Trophoblast cell (in vitro differentiated cells and primary cell): ENCODE results near the gene SPTSSB.
A peak's percentile ranks its signal among the peaks of the same experiment; 100 is the strongest.

Experiments used
- DNase-seq, 2 donors: peaks; one replicate each; pipeline ENCODE4 v3.0.0-alpha.2; 2016
- H2AFZ ChIP-seq: 2 replicates; pipeline ENCODE4 v1.6.1; 2013; ENCODE audit warnings: low read length, moderate library complexity, mild to moderate bottlenecking; ENCODE audit not compliant: insufficient read depth, poor library complexity
- H2AK5ac ChIP-seq: 2 replicates; pipeline ENCODE4 v1.6.1; 2013; ENCODE audit warnings: mild to moderate bottlenecking, low read length
- H2BK120ac ChIP-seq: 2 replicates; pipeline ENCODE4 v1.6.1; 2013; ENCODE audit warnings: low read length, mild to moderate bottlenecking, moderate library complexity; ENCODE audit not compliant: insufficient read depth, poor library complexity
- H2BK12ac ChIP-seq: 2 replicates; pipeline ENCODE4 v1.6.1; 2013; ENCODE audit warnings: mild to moderate bottlenecking, low read length, moderate library complexity
- H2BK5ac ChIP-seq: 2 replicates; pipeline ENCODE4 v1.6.1; 2013; ENCODE audit warnings: low read length, low read depth, moderate library complexity, mild to moderate bottlenecking; ENCODE audit not compliant: poor library complexity
- H3K14ac ChIP-seq: 2 replicates; pipeline ENCODE4 v1.6.1; 2013; ENCODE audit warnings: mild to moderate bottlenecking, low read length
- H3K18ac ChIP-seq: 2 replicates; pipeline ENCODE4 v1.6.1; 2013; ENCODE audit warnings: mild to moderate bottlenecking, low read length
- H3K23ac ChIP-seq: 2 replicates; pipeline ENCODE4 v1.6.1; 2013; ENCODE audit warnings: low read length
- H3K27ac ChIP-seq: 2 replicates; pipeline ENCODE4 v1.5.1; 2013; ENCODE audit warnings: low read depth, mild to moderate bottlenecking, inconsistent platforms, low read length, moderate library complexity
- H3K27me3 ChIP-seq: 2 replicates; pipeline ENCODE4 v1.6.1; 2013; ENCODE audit warnings: inconsistent platforms, mild to moderate bottlenecking, low read length, moderate library complexity; ENCODE audit not compliant: insufficient read depth
- H3K36me3 ChIP-seq, 2 experiments: 1 replicate in 1 of 2; 2 replicates in 1 of 2; pipeline ENCODE4 v1.6.1; 2013; ENCODE audit warnings: low read length in 2 of 2, mild to moderate bottlenecking in 2 of 2, moderate library complexity in 1 of 2; ENCODE audit not compliant: insufficient read depth in 2 of 2, control insufficient read depth in 1 of 2
- H3K4ac ChIP-seq: 2 replicates; pipeline ENCODE4 v1.6.1; 2013; ENCODE audit warnings: low read depth, mild to moderate bottlenecking, low read length, moderate library complexity
- H3K4me1 ChIP-seq, 2 experiments: 1 replicate in 1 of 2; 2 replicates in 1 of 2; pipeline ENCODE4 v1.6.1; 2013; ENCODE audit warnings: low read length in 2 of 2, mild to moderate bottlenecking in 2 of 2, moderate library complexity in 1 of 2; ENCODE audit not compliant: insufficient read depth in 2 of 2, control insufficient read depth in 1 of 2
- H3K4me2 ChIP-seq: 2 replicates; pipeline ENCODE4 v1.6.1; 2013; ENCODE audit warnings: inconsistent platforms, mild to moderate bottlenecking, low read length, moderate library complexity
- H3K4me3 ChIP-seq: 2 replicates; pipeline ENCODE4 v1.5.1; 2013; ENCODE audit warnings: mild to moderate bottlenecking, low read depth, low read length, inconsistent platforms
- H3K79me1 ChIP-seq: one replicate; pipeline ENCODE4 v1.6.1; 2013; ENCODE audit warnings: low read length
- H3K79me2 ChIP-seq: 2 replicates; pipeline ENCODE4 v1.6.1; 2013; ENCODE audit warnings: low read length, mild to moderate bottlenecking; ENCODE audit not compliant: control insufficient read depth, insufficient read depth, poor library complexity
- H3K9ac ChIP-seq: 2 replicates; pipeline ENCODE4 v1.6.1; 2013; ENCODE audit warnings: mild to moderate bottlenecking, low read length
- H3K9me3 ChIP-seq: 2 replicates; pipeline ENCODE4 v1.6.1; 2013; ENCODE audit warnings: low read depth, mild to moderate bottlenecking, control low read depth, inconsistent platforms, low read length; ENCODE audit not compliant: insufficient read depth
- H4K12ac ChIP-seq: 2 replicates; pipeline ENCODE4 v1.6.1; 2013; ENCODE audit warnings: low read depth, mild to moderate bottlenecking, low read length, moderate library complexity
- H4K8ac ChIP-seq: 2 replicates; pipeline ENCODE4 v1.6.1; 2013; ENCODE audit warnings: low read depth, mild to moderate bottlenecking, low read length, moderate library complexity
- H4K91ac ChIP-seq: one replicate; pipeline ENCODE4 v1.6.1; 2013; ENCODE audit warnings: low read depth, mild to moderate bottlenecking, low read length, moderate library complexity
- WGBS: extraction: QIAGEN DNeasy Blood & Tissue Kit; methylation state at CpG from one replicate; pipeline ENCODE4 v1.1.7; 2013; ENCODE audit warnings: missing lambda C conversion rate; ENCODE audit not compliant: insufficient read length, insufficient coverage; ENCODE audit errors: extremely low coverage; 5-methylcytosine and 5-hydroxymethylcytosine counted together

SPTSSB gene

GRCh38 chr3:161409858-161410257 lies 38.5 kb upstream of the SPTSSB start:
- Histone ChIP-seq H2AK5ac (no peak overlapping the region), H4K12ac (no peak overlapping the region), H4K8ac (no peak overlapping the region), H3K4me3 (no peak overlapping the region), H4K91ac (no peak overlapping the region), H3K4me2 (no peak overlapping the region), H3K27me3 (no peaks in the 10 kb centered on the region), H3K23ac (no peak overlapping the region), H3K18ac (no peak overlapping the region), H2BK12ac (no peak overlapping the region), H3K14ac (no peak overlapping the region), H2BK5ac (no peak overlapping the region), H3K9me3 (no peaks in the 10 kb centered on the region), H3K9ac (no peak overlapping the region), H3K4me1 (peaks cover 0 to 2% of the 10 kb centered on the region in 2 experiments), H2AFZ (no peak overlapping the region), H3K79me1 (no peaks in the 10 kb centered on the region), H3K4ac (no peak overlapping the region), H3K36me3 (no peaks in the 10 kb centered on the region), H3K27ac (no peak overlapping the region), H2BK120ac (no peak overlapping the region), H3K79me2 (no peaks in the 10 kb centered on the region)
- no CpG with 5 or more reads among the region's 3 CpGs for WGBS
- no peak for DNase-seq

DNA sequence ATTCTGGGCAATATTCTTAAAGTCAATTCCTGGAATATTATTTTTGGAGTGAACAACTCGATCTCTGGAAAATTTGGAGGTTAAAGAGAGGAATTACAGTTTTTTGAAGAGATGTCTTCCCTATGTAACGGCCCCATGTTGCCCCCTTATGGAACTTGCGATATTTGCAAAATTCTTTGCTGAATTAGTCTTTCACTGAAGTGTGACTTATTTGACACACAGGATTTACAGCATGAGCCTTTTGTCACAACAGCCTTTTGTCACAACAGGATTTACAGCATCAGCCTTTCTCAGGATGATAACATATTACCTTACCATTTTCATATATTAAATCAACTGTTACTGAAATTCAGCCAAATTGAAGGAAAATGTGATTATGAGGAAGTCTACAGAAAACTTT lies 37.8 kb upstream of the SPTSSB start:
- Histone ChIP-seq H4K12ac (no peak overlapping the region), H2BK120ac (no peak overlapping the region), H3K36me3 (no peaks in the 10 kb centered on the region), H3K4me3 (no peak overlapping the region), H2BK12ac (no peak overlapping the region), H3K14ac (no peak overlapping the region), H2AK5ac (no peak overlapping the region), H4K8ac (no peak overlapping the region), H2AFZ (no peak overlapping the region), H3K4me2 (no peak overlapping the region), H3K79me2 (no peaks in the 10 kb centered on the region), H3K4ac (no peak overlapping the region), H3K23ac (no peak overlapping the region), H2BK5ac (no peak overlapping the region), H3K9ac (no peak overlapping the region), H3K27me3 (no peaks in the 10 kb centered on the region), H3K4me1 (peaks cover 0 to 2% of the 10 kb centered on the region in 2 experiments), H3K18ac (no peak overlapping the region), H4K91ac (no peak overlapping the region), H3K79me1 (no peaks in the 10 kb centered on the region), H3K27ac (no peak overlapping the region), H3K9me3 (no peaks in the 10 kb centered on the region)
- WGBS = no CpG with 5 or more reads among the region's 3 CpGs
- DNase-seq = peak in 1 of 2 donors; percentile 57

DNA sequence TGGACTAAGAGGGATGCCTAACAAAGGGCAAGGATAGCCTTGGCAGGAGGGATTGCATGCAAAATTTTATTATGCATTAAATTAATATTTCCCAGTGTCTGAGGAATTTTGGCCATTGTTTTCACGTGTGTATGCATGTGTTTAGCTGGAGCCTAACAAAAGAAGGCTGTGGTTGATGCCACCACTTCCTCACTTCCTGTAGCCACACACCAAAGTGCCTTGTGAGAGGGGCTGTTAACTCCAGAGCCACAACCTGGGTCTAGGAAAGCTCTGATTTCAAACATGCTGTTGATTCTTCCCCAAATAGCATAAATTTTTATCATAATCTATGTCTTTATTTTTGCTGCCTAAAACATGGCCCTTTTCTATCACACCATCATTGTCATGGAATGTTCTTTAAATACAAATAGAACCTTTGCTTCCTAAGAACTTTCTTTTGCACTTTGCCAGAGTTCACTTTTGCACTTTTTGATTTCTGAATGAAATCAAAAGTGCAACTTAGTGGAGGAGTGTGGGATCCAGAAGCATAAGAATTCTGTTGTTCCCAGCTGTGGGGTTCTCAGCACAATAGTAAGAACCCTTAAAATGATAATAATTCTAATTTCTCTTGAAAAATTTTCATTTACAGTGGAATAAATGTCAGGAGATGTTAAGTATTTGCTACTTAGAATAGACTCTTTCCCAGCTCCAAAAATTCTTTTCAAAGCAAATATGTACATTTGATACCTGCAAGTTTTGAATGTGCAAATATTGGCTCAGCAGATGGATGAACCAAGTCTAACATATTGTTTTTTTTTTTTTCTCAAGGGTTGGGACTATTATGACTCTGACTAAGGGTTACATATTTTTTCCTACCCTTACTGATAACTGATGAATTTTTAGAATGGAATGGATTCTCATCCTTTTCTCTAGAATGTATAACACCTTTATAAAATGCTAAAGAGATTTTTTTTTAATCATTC lies 35.6 kb upstream of the SPTSSB start:
- Histone ChIP-seq H4K12ac (no peak overlapping the region), H3K9ac (no peak overlapping the region), H4K91ac (no peak overlapping the region), H2AFZ (no peak overlapping the region), H4K8ac (no peak overlapping the region), H3K9me3 (no peaks in the 10 kb centered on the region), H3K27ac (no peak overlapping the region), H3K27me3 (no peaks in the 10 kb centered on the region), H3K14ac (no peak overlapping the region), H3K4me1 (peaks cover 0 to 1% of the 10 kb centered on the region in 2 experiments), H3K36me3 (no peaks in the 10 kb centered on the region), H3K4ac (no peak overlapping the region), H3K79me1 (no peaks in the 10 kb centered on the region), H2AK5ac (no peak overlapping the region), H3K4me3 (no peak overlapping the region), H3K23ac (no peak overlapping the region), H3K18ac (no peak overlapping the region), H2BK120ac (no peak overlapping the region), H3K79me2 (no peaks in the 10 kb centered on the region), H3K4me2 (no peak overlapping the region), H2BK5ac (no peak overlapping the region), H2BK12ac (no peak overlapping the region)
- DNase-seq = peak in 1 of 2 donors; percentile 24
- no CpG with 5 or more reads among the region's 1 CpG for WGBS

DNA sequence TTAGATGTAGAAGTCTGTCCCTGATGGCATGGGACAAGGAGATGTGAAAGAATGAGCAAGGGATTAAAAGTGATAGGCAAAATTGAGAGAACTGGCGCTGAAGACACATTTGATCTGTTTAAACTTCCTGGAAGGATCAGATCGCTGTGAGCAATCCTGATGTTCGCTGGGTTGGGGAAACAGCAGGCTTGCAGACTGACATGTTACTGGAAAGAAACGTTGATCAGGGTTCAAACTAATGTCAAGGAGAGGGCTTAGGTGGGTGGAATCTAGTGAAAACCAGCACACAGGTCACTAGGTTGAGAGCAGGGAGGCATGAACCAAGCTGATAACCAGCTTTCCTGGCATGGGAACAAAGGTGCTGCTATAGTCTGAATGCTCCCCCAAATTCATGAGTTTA lies 34.5 kb upstream of the SPTSSB start:
- Histone ChIP-seq H3K4ac (no peak overlapping the region), H2BK5ac (no peak overlapping the region), H3K18ac (no peak overlapping the region), H2BK120ac (no peak overlapping the region), H3K4me3 (no peak overlapping the region), H3K4me1 (no peaks in the 10 kb centered on the region), H4K12ac (no peak overlapping the region), H3K27ac (no peak overlapping the region), H2BK12ac (no peak overlapping the region), H2AFZ (no peak overlapping the region), H4K8ac (no peak overlapping the region), H3K27me3 (no peaks in the 10 kb centered on the region), H3K36me3 (no peaks in the 10 kb centered on the region), H3K9ac (no peak overlapping the region), H2AK5ac (no peak overlapping the region), H3K14ac (no peak overlapping the region), H3K79me2 (no peaks in the 10 kb centered on the region), H3K4me2 (no peak overlapping the region), H3K79me1 (no peaks in the 10 kb centered on the region), H3K9me3 (no peaks in the 10 kb centered on the region), H4K91ac (no peak overlapping the region), H3K23ac (no peak overlapping the region)
- no CpG with 5 or more reads among the region's 4 CpGs for WGBS
- DNase-seq = no peak
